ENCODE measurements around the gene WNT10A.

GRCh38 chr2:218881744-218882460, 1.2 kb downstream of the WNT10A start:
- no peak for TF ChIP-seq CTCF (IDR thresholded peaks at IDR 0.05; ENCODE audit: poor library complexity)
- TF ChIP-seq EZH2phosphoT487 (IDR thresholded peaks at IDR 0.05; ENCODE audit: low read depth, severe bottlenecking, unreplicated experiment), result no peak
- TF ChIP-seq EZH2 (IDR thresholded peaks at IDR 0.05; ENCODE audit: borderline replicate concordance), result no peak

Measured in hepatocyte (in vitro differentiated cells).